GM12878 (cell line): ENCODE measurements around the gene SLC25A30. TPM values are rescaled to one million over a fixed set of nuclear protein-coding genes. Genes with fewer than 3 reads are reported as not detected.

Experiments
- ATAC-seq: fragments of 200-7000 bp; cut with Tn5 transposase; 3 replicates; pipeline ENCODE4 v1.9.1; 2020; ENCODE audit warnings: mild to moderate bottlenecking, moderate library complexity
- BruUV-seq: library from RNA; stranded (reverse); fragments of 400-500 nt; replicated peaks from 2 replicates; lab custom pipeline; 2021; lab: Mats Ljungman, UMichigan
- CTCF ChIA-PET: fragments of 300-600 bp; sonication (Branson Sonifier 250); formaldehyde crosslinking; extraction: SDS; loops from one replicate; lab custom pipeline; 2021; ENCODE audit warnings: inconsistent platforms; lab: Yijun Ruan, JAX
- POLR2A ChIA-PET: fragments of 350-600 bp; formaldehyde crosslinking; extraction: SDS; loops from one replicate; lab custom pipeline; 2021; ENCODE audit warnings: inconsistent platforms; lab: Charles Lee
- RAD21 ChIA-PET: fragments of 300-600 bp; sonication (Branson Sonifier 250); formaldehyde crosslinking; loops from one replicate; lab custom pipeline; 2023; ENCODE audit warnings: antibody characterized with exemption; ENCODE audit not compliant: unreplicated experiment; lab: Charles Lee
- SMC1A ChIA-PET: fragments of 300-600 bp; sonication (Branson Sonifier 250); formaldehyde crosslinking; loops from one replicate; lab custom pipeline; 2023; ENCODE audit not compliant: unreplicated experiment, uncharacterized antibody; lab: Charles Lee
- DNase-seq: peaks from one replicate; pipeline ENCODE4 v3.0.0-alpha.2; 2011; ENCODE audit warnings: low read depth, low spot score
- FAIRE-seq: peaks from 3 replicates; lab custom pipeline; 2011; peaks lifted over from hg19 to GRCh38; lab: Jason Lieb, UNC
- H2AFZ ChIP-seq: 2 replicates; pipeline ENCODE4 v1.6.0; 2011; ENCODE audit warnings: low read depth, low read length, control low read depth; ENCODE audit not compliant: control insufficient read depth
- H3K27ac ChIP-seq: 2 replicates; pipeline ENCODE4 v1.5.1; 2011; ENCODE audit warnings: control low read depth; ENCODE audit not compliant: control insufficient read depth, insufficient read depth
- H3K27me3 ChIP-seq, 2 experiments: replicated peaks in 1 of 2; 2 replicates each; pipeline versions ENCODE4 v1.6.0 to v1.6.1; 2011; ENCODE audit warnings: low read length in 1 of 2; ENCODE audit not compliant: control insufficient read depth in 2 of 2, insufficient read depth in 2 of 2
- H3K36me3 ChIP-seq, 2 experiments: 2 replicates each; pipeline ENCODE4 v1.5.1; 2011; ENCODE audit warnings: low read length in 1 of 2; ENCODE audit not compliant: control insufficient read depth in 2 of 2, insufficient read depth in 2 of 2
- H3K4me1 ChIP-seq: 2 replicates; pipeline ENCODE4 v1.6.1; 2011; ENCODE audit warnings: mild to moderate bottlenecking, low read length, moderate library complexity, mixed read lengths; ENCODE audit not compliant: control insufficient read depth, insufficient read depth
- H3K4me2 ChIP-seq: 2 replicates; pipeline ENCODE4 v1.6.0; 2011; ENCODE audit warnings: control low read depth; ENCODE audit not compliant: control insufficient read depth, insufficient read depth
- H3K4me3 ChIP-seq: fragments of 200-600 bp; sonication (generic); 2 replicates; pipeline ENCODE4 v1.5.1; 2016
- H3K79me2 ChIP-seq: 2 replicates; pipeline ENCODE4 v1.6.0; 2011; ENCODE audit warnings: low read length; ENCODE audit not compliant: control insufficient read depth, insufficient read depth
- H3K9ac ChIP-seq: 2 replicates; pipeline ENCODE4 v1.8.0; 2011; ENCODE audit warnings: low read length, control low read depth, mixed read lengths; ENCODE audit not compliant: control insufficient read depth, insufficient read depth
- H3K9me3 ChIP-seq: replicated peaks from 3 replicates; pipeline ENCODE4 v1.5.1; 2011; ENCODE audit warnings: mild to moderate bottlenecking, low read length; ENCODE audit not compliant: control insufficient read depth, insufficient read depth
- H4K20me1 ChIP-seq: 2 replicates; pipeline ENCODE4 v1.6.0; 2011; ENCODE audit not compliant: control insufficient read depth, insufficient read depth
- BHLHE40 ChIP-seq, 2 experiments: fragments of 450-650 bp in 1 of 2; IDR thresholded peaks; 2 replicates each; pipeline ENCODE4 v1.6.1; 2011 to 2017; ENCODE audit warnings: low read depth in 2 of 2, borderline replicate concordance in 1 of 2, improper control_type of control experiment in 1 of 2, low read length in 1 of 2, mild to moderate bottlenecking in 1 of 2
- DPF2 ChIP-seq: fragments of 450-650 bp; IDR thresholded peaks from 2 replicates; pipeline ENCODE4 v1.6.1; 2017; ENCODE audit warnings: mild to moderate bottlenecking
- E2F8 ChIP-seq: fragments of 450-650 bp; IDR thresholded peaks from 2 replicates; pipeline ENCODE4 v1.6.1; 2018; ENCODE audit warnings: mild to moderate bottlenecking, low read depth, moderate library complexity; ENCODE audit not compliant: partially characterized antibody
- HDAC6 ChIP-seq: fragments of 200-600 bp; sonication (generic); IDR thresholded peaks from one replicate; pipeline ENCODE4 v1.8.0; 2017; ENCODE audit warnings: antibody characterized with exemption; ENCODE audit not compliant: unreplicated experiment
- HSF1 ChIP-seq: fragments of 150-350 bp; IDR thresholded peaks from 2 replicates; pipeline ENCODE4 v1.6.1; 2014; ENCODE audit warnings: mild to moderate bottlenecking, low read depth, low read length
- JUND ChIP-seq: IDR thresholded peaks from 2 replicates; pipeline ENCODE4 v1.6.1; 2012; ENCODE audit warnings: low read depth, mild to moderate bottlenecking, low read length, improper control_type of control experiment, moderate library complexity
- MEF2A ChIP-seq: IDR thresholded peaks from 2 replicates; pipeline ENCODE4 v1.6.1; 2011; ENCODE audit warnings: low read depth, mild to moderate bottlenecking, low read length, moderate library complexity; ENCODE audit not compliant: insufficient read depth
- NR2F1 ChIP-seq: fragments of 450-650 bp; conservative IDR thresholded peaks from 2 replicates; pipeline ENCODE4 v1.6.1; 2017; ENCODE audit warnings: mild to moderate bottlenecking
- PBX3 ChIP-seq: IDR thresholded peaks from 2 replicates; pipeline ENCODE4 v1.6.1; 2011; ENCODE audit warnings: mild to moderate bottlenecking, low read depth, low read length, moderate library complexity; ENCODE audit not compliant: insufficient replicate concordance
- RFX5 ChIP-seq: IDR thresholded peaks from 2 replicates; pipeline ENCODE4 v1.6.1; 2011; ENCODE audit warnings: low read depth, low read length, improper control_type of control experiment
- SIN3A ChIP-seq: IDR thresholded peaks from 2 replicates; pipeline ENCODE4 v1.6.1; 2012; ENCODE audit warnings: low read depth, low read length, improper control_type of control experiment
- SPI1 ChIP-seq: IDR thresholded peaks from 2 replicates; pipeline ENCODE4 v1.6.1; 2011; ENCODE audit warnings: low read depth, mild to moderate bottlenecking, low read length, moderate library complexity, borderline replicate concordance; ENCODE audit not compliant: insufficient read depth
- SUZ12 ChIP-seq: fragments of 200-600 bp; sonication (generic); IDR thresholded peaks from one replicate; pipeline ENCODE4 v1.6.1; 2018; ENCODE audit warnings: antibody characterized with exemption, mild to moderate bottlenecking; ENCODE audit not compliant: unreplicated experiment
- YBX1 ChIP-seq: fragments of 450-650 bp; IDR thresholded peaks from 2 replicates; pipeline ENCODE4 v1.6.1; 2016; ENCODE audit warnings: antibody characterized with exemption
- ZNF274 ChIP-seq: IDR thresholded peaks from one replicate; pipeline ENCODE4 v1.8.0; 2011; ENCODE audit not compliant: insufficient read length, insufficient read depth
- ZNF687 ChIP-seq: fragments of 450-650 bp; IDR thresholded peaks from 2 replicates; pipeline ENCODE4 v1.6.1; 2017; ENCODE audit warnings: mild to moderate bottlenecking, moderate library complexity
- WGBS: methylation state at CpG from one replicate; pipeline ENCODE4 v1.1.6; 2016; ENCODE audit warnings: low lambda C conversion rate; ENCODE audit not compliant: insufficient replicate concordance, insufficient coverage; ENCODE audit errors: missing lambda C conversion rate; 5-methylcytosine and 5-hydroxymethylcytosine counted together
- in situ Hi-C: fragments of 300-500 bp; cut with MboI; formaldehyde crosslinking; loops from 9 replicates; pipeline ENCODE4 v1.14.3; 2018; ENCODE audit warnings: mixed read lengths
- intact Hi-C: fragments of 100-400 bp; cut with micrococcal nuclease; formaldehyde crosslinking; loops from one replicate; pipeline ENCODE4 v1.14.2; 2022; ENCODE audit not compliant: unreplicated experiment
- polyA plus RNA-seq, 11 experiments: library from polyadenylated mRNA; depleted of rRNA in 4 of 11; unstranded in 6 of 11; stranded (reverse) in 5 of 11; fragments of >200 nt; fragmentation: Nextera tagmentation in 4 of 11; fragmentation: Illumina TruSeq in 1 of 11; extraction: Ambion mirVana in 4 of 11; extraction: Trizol in 1 of 11; gene quantifications; 1 replicate in 1 of 11; 2 replicates in 10 of 11; pipeline versions ENCODE4 v1.2.1 to v1.2.3, GENCODE V29; 2011 to 2016; ENCODE audit warnings: inconsistent platforms in 2 of 11, missing spikeins in 2 of 11, low read depth in 1 of 11
- total RNA-seq, 4 experiments: library from RNA; depleted of rRNA in 3 of 4; stranded (reverse); fragments of >200 nt in 3 of 4; fragmentation: Illumina TruSeq in 1 of 4; extraction: Trizol in 1 of 4; gene quantifications; 2 replicates each; pipeline versions ENCODE4 v1.2.1 to v1.2.3, GENCODE V29; 2013 to 2021

SLC25A30 gene
- total and polyA plus RNA-seq, 10 of the 15 experiments (the other 5 are each of a cell fraction or from before 2014, with no cell fraction given), result 2.4 to 18.0 (median 8.9) TPM

- POLR2A ChIA-PET, result no interaction called here
- Histone ChIP-seq H3K9ac (no peak overlapping the region), H3K27me3 (no peaks in the 10 kb centered on the region), H3K4me2 (no peak overlapping the region), H3K4me1 (no peaks in the 10 kb centered on the region), H3K9me3 (peaks cover 2% of the 10 kb centered on the region; the same call in 2 of the 3 replicates), H3K4me3 (no peak overlapping the region), H4K20me1 (no peaks in the 10 kb centered on the region), H3K27ac (no peak overlapping the region), H2AFZ (no peak overlapping the region), H3K79me2 (no peaks in the 10 kb centered on the region), H3K36me3 (no peaks in the 10 kb centered on the region)
- WGBS, result 68% methylated on average over 7 of the region's 7 CpGs
- BruUV-seq, result no TSS peak
- in situ Hi-C loops, result no loop called here
- DNase-seq (no peak), ATAC-seq (no peak), FAIRE-seq (no peak)
- RAD21 ChIA-PET, result no interaction called here
- CTCF ChIA-PET, result no interaction called here
- intact Hi-C loops, result no loop called here
- TF ChIP-seq YBX1 (no peak), MEF2A (no peak), SUZ12 (no peak), E2F8 (no peak), SIN3A (no peak), HDAC6 (no peak), JUND (no peak), RFX5 (no peak), HSF1 (no peak), BHLHE40 (IDR thresholded peaks at IDR 0.05; ENCODE audit: borderline replicate concordance in 1 of 2, low read depth in 2 of 2, low read length in 1 of 2) (no peak), ZNF687 (no peak), SPI1 (no peak), DPF2 (no peak), NR2F1 (no peak), PBX3 (no peak), ZNF274 (no peak)
- SMC1A ChIA-PET, result no interaction called here
These were observed 36.0 kb upstream of the SLC25A30 start for GRCh38 chr13:45454204-45454603.
